Measurements from ENCODE around the gene HNRNPH1.

DNA sequence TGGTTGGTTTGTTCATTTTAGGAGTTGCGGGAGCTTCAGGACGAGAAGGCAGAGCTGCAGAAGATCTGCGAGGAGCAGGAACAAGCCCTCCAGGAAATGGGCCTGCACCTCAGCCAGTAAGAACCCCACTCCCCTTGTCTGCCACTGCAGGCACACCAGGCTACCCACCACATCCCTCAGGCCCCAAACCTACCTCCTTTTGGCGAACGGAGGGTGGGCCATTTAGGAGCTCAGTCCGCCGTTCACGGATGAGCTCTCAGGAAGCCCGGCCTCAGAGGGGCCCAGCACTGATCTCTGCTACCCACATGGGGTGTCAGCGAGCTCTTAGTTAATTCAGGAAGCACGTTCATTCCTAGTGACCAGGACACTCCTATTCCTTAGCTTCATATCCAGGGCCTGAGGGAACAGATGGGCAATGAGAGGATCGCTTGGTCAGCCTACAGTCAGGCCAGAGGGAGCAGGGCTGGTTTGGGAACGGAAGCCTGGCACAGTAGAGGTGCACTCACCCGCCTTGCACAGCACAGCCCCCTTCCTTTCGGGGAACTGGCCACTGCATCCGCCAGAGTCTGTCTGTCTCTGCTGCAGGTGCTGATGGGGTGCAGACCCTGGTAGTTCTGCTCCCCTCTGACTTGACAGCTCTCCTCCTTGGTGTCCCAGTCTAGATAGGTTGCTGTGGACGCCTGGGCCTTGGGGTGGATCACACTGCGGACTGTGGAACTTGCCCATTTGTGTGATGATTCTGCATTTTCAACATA, 21.4 kb downstream of the HNRNPH1 start:
- no peak for TF ChIP-seq CTCF (IDR thresholded peaks at IDR 0.05)
- no peak for TF ChIP-seq EP300 (IDR thresholded peaks at IDR 0.05; ENCODE audit: low read depth)
- no peak for TF ChIP-seq POLR2AphosphoS5 (IDR thresholded peaks at IDR 0.05)
- TF ChIP-seq POLR2A (IDR thresholded peaks at IDR 0.05), result no peak
